Measurements from ENCODE around the gene KRTAP22-2.

GRCh38 chr21:30541764-30542163 is 48.4 kb downstream of the KRTAP22-2 start, which contains the start of gene KRTAP19-6:
- TF ChIP-seq, protein P1, sequence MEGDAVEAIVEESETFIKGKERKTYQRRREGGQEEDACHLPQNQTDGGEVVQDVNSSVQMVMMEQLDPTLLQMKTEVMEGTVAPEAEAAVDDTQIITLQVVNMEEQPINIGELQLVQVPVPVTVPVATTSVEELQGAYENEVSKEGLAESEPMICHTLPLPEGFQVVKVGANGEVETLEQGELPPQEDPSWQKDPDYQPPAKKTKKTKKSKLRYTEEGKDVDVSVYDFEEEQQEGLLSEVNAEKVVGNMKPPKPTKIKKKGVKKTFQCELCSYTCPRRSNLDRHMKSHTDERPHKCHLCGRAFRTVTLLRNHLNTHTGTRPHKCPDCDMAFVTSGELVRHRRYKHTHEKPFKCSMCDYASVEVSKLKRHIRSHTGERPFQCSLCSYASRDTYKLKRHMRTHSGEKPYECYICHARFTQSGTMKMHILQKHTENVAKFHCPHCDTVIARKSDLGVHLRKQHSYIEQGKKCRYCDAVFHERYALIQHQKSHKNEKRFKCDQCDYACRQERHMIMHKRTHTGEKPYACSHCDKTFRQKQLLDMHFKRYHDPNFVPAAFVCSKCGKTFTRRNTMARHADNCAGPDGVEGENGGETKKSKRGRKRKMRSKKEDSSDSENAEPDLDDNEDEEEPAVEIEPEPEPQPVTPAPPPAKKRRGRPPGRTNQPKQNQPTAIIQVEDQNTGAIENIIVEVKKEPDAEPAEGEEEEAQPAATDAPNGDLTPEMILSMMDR (tag by site-specific recombination; IDR thresholded peaks at IDR 0.05): no peak
- no peak for TF ChIP-seq RBAK (tag by site-specific recombination; IDR thresholded peaks at IDR 0.05)
- TF ChIP-seq, protein P2, sequence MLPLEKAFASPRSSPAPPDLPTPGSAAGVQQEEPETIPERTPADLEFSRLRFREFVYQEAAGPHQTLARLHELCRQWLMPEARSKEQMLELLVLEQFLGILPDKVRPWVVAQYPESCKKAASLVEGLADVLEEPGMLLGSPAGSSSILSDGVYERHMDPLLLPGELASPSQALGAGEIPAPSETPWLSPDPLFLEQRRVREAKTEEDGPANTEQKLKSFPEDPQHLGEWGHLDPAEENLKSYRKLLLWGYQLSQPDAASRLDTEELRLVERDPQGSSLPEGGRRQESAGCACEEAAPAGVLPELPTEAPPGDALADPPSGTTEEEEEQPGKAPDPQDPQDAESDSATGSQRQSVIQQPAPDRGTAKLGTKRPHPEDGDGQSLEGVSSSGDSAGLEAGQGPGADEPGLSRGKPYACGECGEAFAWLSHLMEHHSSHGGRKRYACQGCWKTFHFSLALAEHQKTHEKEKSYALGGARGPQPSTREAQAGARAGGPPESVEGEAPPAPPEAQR (tag by site-specific recombination; IDR thresholded peaks at IDR 0.05): no peak
- TF ChIP-seq ZNF140 (tag by site-specific recombination; IDR thresholded peaks at IDR 0.05): no peak
- TF ChIP-seq, protein P3, sequence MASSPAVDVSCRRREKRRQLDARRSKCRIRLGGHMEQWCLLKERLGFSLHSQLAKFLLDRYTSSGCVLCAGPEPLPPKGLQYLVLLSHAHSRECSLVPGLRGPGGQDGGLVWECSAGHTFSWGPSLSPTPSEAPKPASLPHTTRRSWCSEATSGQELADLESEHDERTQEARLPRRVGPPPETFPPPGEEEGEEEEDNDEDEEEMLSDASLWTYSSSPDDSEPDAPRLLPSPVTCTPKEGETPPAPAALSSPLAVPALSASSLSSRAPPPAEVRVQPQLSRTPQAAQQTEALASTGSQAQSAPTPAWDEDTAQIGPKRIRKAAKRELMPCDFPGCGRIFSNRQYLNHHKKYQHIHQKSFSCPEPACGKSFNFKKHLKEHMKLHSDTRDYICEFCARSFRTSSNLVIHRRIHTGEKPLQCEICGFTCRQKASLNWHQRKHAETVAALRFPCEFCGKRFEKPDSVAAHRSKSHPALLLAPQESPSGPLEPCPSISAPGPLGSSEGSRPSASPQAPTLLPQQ (tag by site-specific recombination; IDR thresholded peaks at IDR 0.05): no peak
- TF ChIP-seq ZNF24 (tag by site-specific recombination; IDR thresholded peaks at IDR 0.05): no peak
- TF ChIP-seq ZNF223 (tag by site-specific recombination; IDR thresholded peaks at IDR 0.05): no peak
- no peak for TF ChIP-seq HOXA7 (CRISPR knock-in tag; IDR thresholded peaks at IDR 0.05; ENCODE audit: borderline replicate concordance)
- no peak for TF ChIP-seq ZNF155 (tag by site-specific recombination; IDR thresholded peaks at IDR 0.05)
- TF ChIP-seq ZNF501 (tag by site-specific recombination; IDR thresholded peaks at IDR 0.05): no peak

Measured in HEK293 (cell line).